Measurements from ENCODE around the gene TRPM1.

Gene TRPM1

DNA sequence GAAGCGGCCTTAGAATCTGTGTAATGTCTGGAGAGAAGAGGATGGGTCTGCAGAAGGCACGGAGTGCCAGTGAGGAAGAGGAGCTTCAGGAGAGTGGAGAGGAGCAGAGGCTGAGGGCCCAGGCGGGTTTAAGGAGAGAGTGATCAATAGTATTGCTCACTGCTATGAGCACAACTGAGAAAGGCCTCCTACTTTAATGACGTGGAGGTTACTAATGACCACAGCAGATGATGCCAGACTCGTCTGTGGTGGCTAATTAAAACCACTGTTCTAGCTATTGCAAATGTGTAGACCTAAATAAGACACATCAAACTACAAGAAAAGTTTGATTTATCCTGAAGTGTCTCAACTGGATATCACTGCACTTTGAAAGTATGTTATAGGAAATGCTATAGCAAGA lies 143.3 kb downstream of the TRPM1 start:
- H3K36me3 ChIP-seq (ENCODE audit: control insufficient read depth, insufficient read depth, low read length): peaks cover 16% of the 10 kb centered on the region
- H3K27ac ChIP-seq (ENCODE audit: low read depth, low read length): no peak overlapping the region
- no peaks in the 10 kb centered on the region for H3K4me1 ChIP-seq (ENCODE audit: control insufficient read depth, insufficient read depth, low read length)
- no peaks in the 10 kb centered on the region for H3K27me3 ChIP-seq (ENCODE audit: control insufficient read depth, insufficient read depth, low read length)
- H3K4me3 ChIP-seq (ENCODE audit: low read length): no peak overlapping the region
- H3K9ac ChIP-seq (ENCODE audit: low read length): no peak overlapping the region

DNA sequence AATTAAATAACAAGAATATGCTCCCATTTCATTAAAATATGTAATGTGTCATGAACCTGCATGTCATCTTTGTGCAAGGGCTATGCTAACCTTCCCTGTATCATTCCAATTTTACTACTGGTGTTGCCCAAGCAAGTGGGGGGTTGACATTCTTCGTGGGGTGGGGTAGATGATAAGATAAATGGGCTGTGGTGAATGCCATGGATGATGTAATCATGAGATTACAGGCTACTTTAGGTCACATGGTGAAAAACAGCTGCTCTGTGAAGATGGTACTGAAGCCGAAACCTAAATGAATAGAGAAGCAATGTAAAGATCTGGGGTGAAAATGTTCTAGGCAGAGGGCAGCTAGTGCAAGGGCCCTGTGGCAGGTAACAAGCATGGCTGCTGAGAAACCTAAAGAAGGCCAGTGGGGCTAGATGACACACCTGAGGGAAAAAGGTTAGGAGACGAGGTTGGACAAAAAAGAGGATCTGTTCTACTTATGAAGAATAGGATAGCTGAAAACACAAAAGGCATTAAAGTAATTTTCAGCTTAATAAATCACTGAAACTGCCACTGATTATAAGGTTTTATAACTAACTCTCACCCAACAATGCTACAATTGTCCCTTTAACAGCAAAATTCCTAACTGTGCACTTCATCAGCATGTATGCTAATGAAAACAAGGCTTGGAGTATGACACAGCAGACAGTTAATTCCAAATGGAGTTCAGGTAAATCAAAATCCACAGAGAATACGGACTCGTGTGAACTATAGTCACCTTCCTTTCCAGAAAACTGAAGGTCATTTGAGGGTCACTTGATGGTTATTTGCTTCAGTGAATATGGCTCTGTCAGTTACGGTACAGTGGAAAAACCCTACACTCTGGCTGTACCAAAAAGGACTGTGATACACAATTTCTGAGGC lies 145.1 kb downstream of the TRPM1 start:
- Histone ChIP-seq H3K9ac (ENCODE audit: low read length) (no peak overlapping the region), H3K27me3 (ENCODE audit: control insufficient read depth, insufficient read depth, low read length) (no peaks in the 10 kb centered on the region), H3K4me1 (ENCODE audit: control insufficient read depth, insufficient read depth, low read length) (no peaks in the 10 kb centered on the region), H3K27ac (ENCODE audit: low read depth, low read length) (no peak overlapping the region), H3K36me3 (ENCODE audit: control insufficient read depth, insufficient read depth, low read length) (peaks cover 28% of the 10 kb centered on the region), H3K4me3 (ENCODE audit: low read length) (no peak overlapping the region)

DNA sequence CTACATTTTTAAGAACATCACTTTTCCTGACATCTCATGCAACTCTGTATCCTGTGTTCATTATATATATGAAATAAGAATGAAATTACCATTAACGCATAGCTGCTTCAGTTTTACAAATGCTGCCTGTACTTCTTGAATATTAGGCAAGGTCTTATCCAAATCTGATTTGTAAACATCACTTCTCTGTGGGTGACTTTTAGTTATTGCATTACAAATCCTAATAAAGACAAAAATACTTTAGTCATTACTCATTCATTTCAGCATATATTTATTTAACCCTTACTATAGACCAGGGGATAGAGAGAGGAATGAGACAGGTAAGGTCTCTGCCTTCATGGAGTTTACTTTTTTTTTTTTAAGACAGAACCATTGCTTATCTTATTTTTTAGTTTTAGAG lies 146.9 kb downstream of the TRPM1 start:
- Histone ChIP-seq H3K27ac (ENCODE audit: low read depth, low read length) (no peak overlapping the region), H3K36me3 (ENCODE audit: control insufficient read depth, insufficient read depth, low read length) (peaks cover 31% of the 10 kb centered on the region), H3K9ac (ENCODE audit: low read length) (no peak overlapping the region), H3K4me3 (ENCODE audit: low read length) (no peak overlapping the region), H3K27me3 (ENCODE audit: control insufficient read depth, insufficient read depth, low read length) (no peaks in the 10 kb centered on the region), H3K4me1 (ENCODE audit: control insufficient read depth, insufficient read depth, low read length) (no peaks in the 10 kb centered on the region)

DNA sequence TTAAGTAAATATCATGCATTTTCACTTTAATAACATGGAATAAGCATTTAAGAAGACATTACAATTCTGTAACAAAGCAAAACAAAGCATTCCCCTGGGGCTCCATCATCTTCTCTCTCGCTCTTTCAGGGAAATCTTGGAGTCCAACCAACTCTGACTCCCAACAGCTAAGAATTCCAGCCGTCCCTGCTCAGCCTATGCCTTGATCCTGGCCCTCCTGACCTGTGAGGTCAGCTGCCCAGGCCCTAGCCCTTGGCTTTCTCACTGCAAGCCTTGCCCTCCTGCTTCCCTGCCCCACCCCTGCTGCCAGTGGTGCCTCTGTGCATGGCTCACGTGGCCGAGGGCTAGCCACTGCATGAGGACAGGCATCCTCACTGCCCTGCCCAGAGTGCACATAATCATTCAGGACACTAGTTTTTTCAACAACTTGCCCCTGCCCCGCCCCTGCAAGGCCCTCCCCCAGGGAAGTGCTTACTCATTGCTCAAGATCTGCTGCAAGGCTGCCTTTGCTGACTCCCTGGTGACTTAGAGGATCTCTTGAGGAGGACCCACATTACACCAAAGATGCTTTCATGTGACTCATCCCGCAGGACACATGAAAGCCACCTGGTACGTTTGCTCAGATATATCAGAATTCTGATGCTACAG lies 147.7 kb downstream of the TRPM1 start:
- H3K27me3 ChIP-seq (ENCODE audit: control insufficient read depth, insufficient read depth, low read length): no peaks in the 10 kb centered on the region
- peaks cover 29% of the 10 kb centered on the region for H3K36me3 ChIP-seq (ENCODE audit: control insufficient read depth, insufficient read depth, low read length)
- H3K4me1 ChIP-seq (ENCODE audit: control insufficient read depth, insufficient read depth, low read length): no peaks in the 10 kb centered on the region
- no peak overlapping the region for H3K4me3 ChIP-seq (ENCODE audit: low read length)
- H3K27ac ChIP-seq (ENCODE audit: low read depth, low read length): no peak overlapping the region
- H3K9ac ChIP-seq (ENCODE audit: low read length): no peak overlapping the region

DNA sequence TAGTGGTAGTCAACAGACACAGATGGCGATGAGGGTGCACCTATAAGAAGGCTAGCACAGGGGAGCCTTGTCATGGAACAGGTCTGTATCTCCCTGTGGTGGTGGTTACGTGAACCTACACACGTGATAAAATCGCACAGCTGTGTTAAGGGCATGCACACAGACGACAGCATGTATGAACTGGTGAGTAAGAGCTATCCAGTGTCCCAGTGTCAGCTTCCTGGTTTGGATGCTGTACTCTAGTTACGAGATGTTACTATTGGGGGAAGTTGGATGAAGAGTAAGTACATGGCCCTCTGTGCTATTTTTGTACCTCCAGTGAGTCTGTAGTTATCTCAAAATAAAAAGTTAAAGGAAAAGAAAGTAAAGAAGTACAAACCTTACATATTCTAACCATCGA lies 148.3 kb downstream of the TRPM1 start:
- no peak overlapping the region for H3K9ac ChIP-seq (ENCODE audit: low read length)
- no peak overlapping the region for H3K27ac ChIP-seq (ENCODE audit: low read depth, low read length)
- no peaks in the 10 kb centered on the region for H3K4me1 ChIP-seq (ENCODE audit: control insufficient read depth, insufficient read depth, low read length)
- H3K27me3 ChIP-seq (ENCODE audit: control insufficient read depth, insufficient read depth, low read length): no peaks in the 10 kb centered on the region
- H3K4me3 ChIP-seq (ENCODE audit: low read length): no peak overlapping the region
- H3K36me3 ChIP-seq (ENCODE audit: control insufficient read depth, insufficient read depth, low read length): peaks cover 28% of the 10 kb centered on the region
